ENCODE measurements around the gene AMPH. TPM values are rescaled to one million over a fixed set of nuclear protein-coding genes. Genes with fewer than 3 reads are reported as not detected.

The AMPH gene
- total and polyA plus RNA-seq, 2 of the 4 experiments (the other 2 are of a cell fraction) = 3.9 to 4.8 TPM

GRCh38 chr7:38424750-38425463, 206.3 kb downstream of the AMPH start:
- H2AK9ac ChIP-seq (replicated peaks; ENCODE audit: low read depth, low read length, poor library complexity) = no peak overlapping the region
- no peak overlapping the region for H3K4ac ChIP-seq (ENCODE audit: low read depth, low read length)
- no peak overlapping the region for H4K8ac ChIP-seq (ENCODE audit: low read depth in 2 of 2, low read length in 2 of 2)
- H3K9me3 ChIP-seq (ENCODE audit: control insufficient read depth, insufficient read depth, low read length) = no peaks in the 10 kb centered on the region
- H3K9ac ChIP-seq (ENCODE audit: low read depth, low read length) = no peak overlapping the region
- no peak overlapping the region for H4K5ac ChIP-seq (ENCODE audit: low read depth, low read length)
- H3K27me3 ChIP-seq (ENCODE audit: control insufficient read depth, insufficient read depth, low read length) = no peaks in the 10 kb centered on the region
- no peak overlapping the region for H2AK5ac ChIP-seq (ENCODE audit: low read depth, low read length)
- peak; percentile 18 for DNase-seq
- H4K91ac ChIP-seq (ENCODE audit: insufficient read depth, low read depth, low read length) = no peak overlapping the region
- no peak overlapping the region for H3K4me3 ChIP-seq (ENCODE audit: insufficient read depth, low read depth, low read length)
- H3K56ac ChIP-seq (ENCODE audit: extremely low read depth, insufficient read depth, low read length) = no peak overlapping the region
- no peak overlapping the region for H2AFZ ChIP-seq (replicated peaks; ENCODE audit: low read length, poor library complexity)
- H3K36me3 ChIP-seq (ENCODE audit: control insufficient read depth, insufficient read depth, low read length) = no peaks in the 10 kb centered on the region
- no peak overlapping the region for H3K23ac ChIP-seq (ENCODE audit: low read depth, low read length)
- intact Hi-C loops (cut with micrococcal nuclease) (no loop called here), dilution Hi-C loops (cut with HindIII; ENCODE audit: low sequenced_read_pairs, unreplicated experiment) (no loop called here), in situ Hi-C loops (cut with MboI; ENCODE audit: low sequenced_read_pairs) (loop anchor here (25.0 kb wide), 1 partner anchor 1087 kb away; no protein-coding TSS in a partner anchor)
- ATAC-seq (ENCODE audit: low read depth) = no peak
- H2BK120ac ChIP-seq (ENCODE audit: low read depth, low read length) = no peak overlapping the region
- H3K79me1 ChIP-seq (ENCODE audit: low read depth in 1 of 2, low read length in 2 of 2) = no peaks in the 10 kb centered on the region
- no peak overlapping the region for H3K4me2 ChIP-seq (ENCODE audit: low read depth, low read length)
- H4K20me1 ChIP-seq (ENCODE audit: insufficient read depth, low read length) = no peaks in the 10 kb centered on the region
- no CpG with 5 or more reads among the region's 3 CpGs for WGBS, 2 experiments (ENCODE audit: extremely low coverage in 2 of 2, insufficient read length in 1 of 2)
- ChIA-PET CTCF (interaction anchor here (0.9 kb wide), 1 partner anchor 217 kb away, joined by 3 read pairs; no protein-coding TSS in a partner anchor), POLR2A (ENCODE audit: unreplicated experiment) (no interaction called here)
- H3K4me1 ChIP-seq (ENCODE audit: control insufficient read depth, insufficient read depth, low read length) = no peaks in the 10 kb centered on the region
- H3K27ac ChIP-seq (ENCODE audit: insufficient read depth, low read length) = no peak overlapping the region
- no peak overlapping the region for H2BK20ac ChIP-seq (ENCODE audit: low read depth, low read length)
- H3K14ac ChIP-seq (replicated peaks; ENCODE audit: low read depth, low read length) = no peak overlapping the region
- no peak overlapping the region for H2BK15ac ChIP-seq (ENCODE audit: low read depth, low read length)
- TF ChIP-seq USF2 (IDR thresholded peaks at IDR 0.05; ENCODE audit: low read depth, low read length) (no peak), NFE2L2 (IDR thresholded peaks at IDR 0.05; ENCODE audit: low read depth, low read length) (no peak), CHD1 (IDR thresholded peaks at IDR 0.05; ENCODE audit: low read depth, low read length) (no peak), SMC3 (IDR thresholded peaks at IDR 0.05; ENCODE audit: low read depth, low read length) (peak; percentile 30; the same call in 1 of the 2 replicates), RAD21 (IDR thresholded peaks at IDR 0.05; ENCODE audit: low read length) (peak; percentile 30; the same call in 1 of the 2 replicates), MAFK (IDR thresholded peaks at IDR 0.05; ENCODE audit: low read depth, low read length) (no peak), CTCF (conservative IDR thresholded peaks at IDR 0.05; ENCODE audit: low read depth, low read length) (peak; percentile 24; the same call in 1 of the 2 replicates)
- H2BK5ac ChIP-seq (ENCODE audit: low read depth, low read length, poor library complexity, severe bottlenecking) = no peak overlapping the region
- H3K18ac ChIP-seq (ENCODE audit: low read depth, low read length) = no peak overlapping the region
- BruUV-seq (replicated peaks) = no TSS peak
- H3K9me1 ChIP-seq (ENCODE audit: insufficient read depth, low read length) = no peaks in the 10 kb centered on the region
